H9 (cell line): ENCODE results near the gene PCDHGB4. TPM values are rescaled to one million over a fixed set of nuclear protein-coding genes. Genes with fewer than 3 reads are reported as not detected.

Experiments used
- DNase-seq: peaks from one replicate; pipeline ENCODE4 v3.0.0-alpha.2; 2017
- H2AFZ ChIP-seq: one replicate; pipeline ENCODE4 v1.6.1; 2013; ENCODE audit warnings: mild to moderate bottlenecking, low read length, control low read depth, moderate library complexity
- H2AK5ac ChIP-seq: 2 replicates; pipeline ENCODE4 v1.6.1; 2013; ENCODE audit warnings: low read length, control low read depth, mixed read lengths; ENCODE audit not compliant: insufficient read length
- H2BK120ac ChIP-seq: one replicate; pipeline ENCODE4 v1.6.1; 2013; ENCODE audit warnings: low read depth, mild to moderate bottlenecking, low read length, control low read depth, inconsistent platforms; ENCODE audit not compliant: poor library complexity, severe bottlenecking
- H2BK12ac ChIP-seq: 2 replicates; pipeline ENCODE4 v1.6.1; 2013; ENCODE audit warnings: low read length, control low read depth, mixed read lengths, low read depth; ENCODE audit not compliant: insufficient read length
- H2BK15ac ChIP-seq: 2 replicates; pipeline ENCODE4 v1.6.1; 2013; ENCODE audit warnings: low read depth, low read length, control low read depth
- H2BK20ac ChIP-seq: one replicate; pipeline ENCODE4 v1.6.1; 2013; ENCODE audit warnings: low read depth, mild to moderate bottlenecking, low read length, control low read depth, inconsistent platforms; ENCODE audit not compliant: poor library complexity, severe bottlenecking
- H2BK5ac ChIP-seq: 2 replicates; pipeline ENCODE4 v1.6.1; 2013; ENCODE audit warnings: low read length, control low read depth, mixed read lengths; ENCODE audit not compliant: insufficient read length
- H3K14ac ChIP-seq: 2 replicates; pipeline ENCODE4 v1.6.1; 2013; ENCODE audit warnings: low read length, control low read depth; ENCODE audit not compliant: insufficient read depth
- H3K18ac ChIP-seq: 2 replicates; pipeline ENCODE4 v1.6.1; 2013; ENCODE audit warnings: low read depth, mild to moderate bottlenecking, mixed read lengths, low read length, control low read depth; ENCODE audit not compliant: insufficient read length
- H3K23ac ChIP-seq: 2 replicates; pipeline ENCODE4 v1.6.1; 2013; ENCODE audit warnings: low read length, control low read depth, mixed read lengths, low read depth; ENCODE audit not compliant: insufficient read length
- H3K23me2 ChIP-seq: 2 replicates; pipeline ENCODE4 v1.6.1; 2013; ENCODE audit warnings: low read depth, mild to moderate bottlenecking, mixed read lengths, low read length, control low read depth; ENCODE audit not compliant: insufficient read length, poor library complexity, severe bottlenecking
- H3K27ac ChIP-seq: 2 replicates; pipeline ENCODE4 v1.5.1; 2013; ENCODE audit warnings: low read length, control low read depth, mixed read lengths, low read depth; ENCODE audit not compliant: insufficient read length
- H3K27me3 ChIP-seq: 2 replicates; pipeline ENCODE4 v1.6.1; 2013; ENCODE audit warnings: low read length, control low read depth, inconsistent platforms; ENCODE audit not compliant: insufficient read depth
- H3K4ac ChIP-seq: 2 replicates; pipeline ENCODE4 v1.6.1; 2013; ENCODE audit warnings: low read depth, mild to moderate bottlenecking, control low read depth, inconsistent platforms, low read length, moderate library complexity
- H3K4me1 ChIP-seq: 2 replicates; pipeline ENCODE4 v1.6.1; 2013; ENCODE audit warnings: low read length, control low read depth, inconsistent platforms; ENCODE audit not compliant: insufficient read depth
- H3K4me2 ChIP-seq: 2 replicates; pipeline ENCODE4 v1.6.1; 2013; ENCODE audit warnings: low read length, control low read depth, mixed read lengths; ENCODE audit not compliant: insufficient read length, insufficient read depth
- H3K56ac ChIP-seq: 2 replicates; pipeline ENCODE4 v1.6.1; 2013; ENCODE audit warnings: low read depth, mild to moderate bottlenecking, mixed read lengths, low read length, control low read depth; ENCODE audit not compliant: insufficient read length
- H3K79me1 ChIP-seq: 2 replicates; pipeline ENCODE4 v1.6.1; 2013; ENCODE audit warnings: low read depth, mild to moderate bottlenecking, moderate library complexity, low read length, control low read depth, inconsistent platforms; ENCODE audit not compliant: insufficient read depth, poor library complexity, severe bottlenecking
- H3K79me2 ChIP-seq: 2 replicates; pipeline ENCODE4 v1.6.1; 2013; ENCODE audit warnings: low read length, control low read depth, inconsistent platforms; ENCODE audit not compliant: insufficient read depth
- H3K9ac ChIP-seq: 2 replicates; pipeline ENCODE4 v1.6.1; 2013; ENCODE audit warnings: low read length, control low read depth, mixed read lengths; ENCODE audit not compliant: insufficient read length; ENCODE audit errors: extremely low read depth
- H3K9me3 ChIP-seq: one replicate; pipeline ENCODE4 v1.6.1; 2013; ENCODE audit warnings: low read depth, low read length, inconsistent platforms; ENCODE audit not compliant: control insufficient read depth
- H3T11ph ChIP-seq: one replicate; pipeline ENCODE4 v1.6.1; 2013; ENCODE audit warnings: mild to moderate bottlenecking, low read length, control low read depth, inconsistent platforms
- H4K20me1 ChIP-seq: one replicate; pipeline ENCODE4 v1.6.1; 2013; ENCODE audit not compliant: control insufficient read depth, insufficient read length, insufficient read depth
- H4K5ac ChIP-seq: 2 replicates; pipeline ENCODE4 v1.6.1; 2013; ENCODE audit warnings: low read depth, mild to moderate bottlenecking, mixed read lengths, low read length, control low read depth; ENCODE audit not compliant: insufficient read length
- H4K8ac ChIP-seq: replicated peaks from 2 replicates; pipeline ENCODE4 v1.6.1; 2013; ENCODE audit warnings: low read length, control low read depth, mixed read lengths, low read depth; ENCODE audit not compliant: insufficient read length
- H4K91ac ChIP-seq: 2 replicates; pipeline ENCODE4 v1.6.1; 2013; ENCODE audit warnings: low read depth, mild to moderate bottlenecking, moderate library complexity, mixed read lengths, low read length, control low read depth; ENCODE audit not compliant: insufficient read length
- H3K27ac Mint-ChIP-seq, 3 experiments: 2 replicates in 2 of 3; 3 replicates in 1 of 3; pipeline ENCODE4 v1.8.0; 2020 to 2021; ENCODE audit warnings: mixed read lengths in 3 of 3, mild to moderate bottlenecking in 1 of 3, moderate library complexity in 1 of 3
- H3K27me3 Mint-ChIP-seq: 2 replicates; pipeline ENCODE4 v1.8.0; 2021; ENCODE audit warnings: low read depth, mild to moderate bottlenecking, moderate library complexity, mixed read lengths
- H3K36me3 Mint-ChIP-seq, 3 experiments: 2 replicates in 2 of 3; 3 replicates in 1 of 3; pipeline ENCODE4 v1.8.0; 2020 to 2021; ENCODE audit warnings: low read depth in 3 of 3, mixed read lengths in 3 of 3; ENCODE audit not compliant: insufficient read depth in 1 of 3
- H3K4me1 Mint-ChIP-seq, 2 experiments: 2 replicates each; pipeline ENCODE4 v1.8.0; 2020; ENCODE audit warnings: mixed read lengths in 2 of 2
- H3K4me3 Mint-ChIP-seq, 2 experiments: 2 replicates in 1 of 2; 3 replicates in 1 of 2; pipeline ENCODE4 v1.8.0; 2020 to 2021; ENCODE audit warnings: mild to moderate bottlenecking in 2 of 2, mixed read lengths in 2 of 2, moderate library complexity in 1 of 2
- H3K9me3 Mint-ChIP-seq, 2 experiments: 2 replicates in 1 of 2; 3 replicates in 1 of 2; pipeline ENCODE4 v1.8.0; 2020; ENCODE audit warnings: mild to moderate bottlenecking in 2 of 2, mixed read lengths in 2 of 2, moderate library complexity in 1 of 2
- whole genome bisulfite sequencing: extraction: QIAGEN DNeasy Blood & Tissue Kit; methylation state at CpG from one replicate; pipeline ENCODE4 v1.1.7; 2013; ENCODE audit warnings: missing lambda C conversion rate, low lambda C conversion rate, mixed read lengths; ENCODE audit not compliant: insufficient read length; ENCODE audit errors: extremely low coverage; 5-methylcytosine and 5-hydroxymethylcytosine counted together
- total RNA-seq: library from RNA; stranded (reverse); gene quantifications from 2 replicates; pipeline ENCODE4 v1.2.1, GENCODE V29; 2021
- TF ChIP-seq, protein P1 (sequence below): fragments of 200-600 bp; sonication (generic); conservative IDR thresholded peaks from 3 replicates; pipeline ENCODE4 v1.8.0; 2021; ENCODE audit warnings: antibody characterized with exemption, mild to moderate bottlenecking

PCDHGB4 gene
- total RNA-seq, 1 experiment from 2014 or later: 4.2 TPM

DNA sequence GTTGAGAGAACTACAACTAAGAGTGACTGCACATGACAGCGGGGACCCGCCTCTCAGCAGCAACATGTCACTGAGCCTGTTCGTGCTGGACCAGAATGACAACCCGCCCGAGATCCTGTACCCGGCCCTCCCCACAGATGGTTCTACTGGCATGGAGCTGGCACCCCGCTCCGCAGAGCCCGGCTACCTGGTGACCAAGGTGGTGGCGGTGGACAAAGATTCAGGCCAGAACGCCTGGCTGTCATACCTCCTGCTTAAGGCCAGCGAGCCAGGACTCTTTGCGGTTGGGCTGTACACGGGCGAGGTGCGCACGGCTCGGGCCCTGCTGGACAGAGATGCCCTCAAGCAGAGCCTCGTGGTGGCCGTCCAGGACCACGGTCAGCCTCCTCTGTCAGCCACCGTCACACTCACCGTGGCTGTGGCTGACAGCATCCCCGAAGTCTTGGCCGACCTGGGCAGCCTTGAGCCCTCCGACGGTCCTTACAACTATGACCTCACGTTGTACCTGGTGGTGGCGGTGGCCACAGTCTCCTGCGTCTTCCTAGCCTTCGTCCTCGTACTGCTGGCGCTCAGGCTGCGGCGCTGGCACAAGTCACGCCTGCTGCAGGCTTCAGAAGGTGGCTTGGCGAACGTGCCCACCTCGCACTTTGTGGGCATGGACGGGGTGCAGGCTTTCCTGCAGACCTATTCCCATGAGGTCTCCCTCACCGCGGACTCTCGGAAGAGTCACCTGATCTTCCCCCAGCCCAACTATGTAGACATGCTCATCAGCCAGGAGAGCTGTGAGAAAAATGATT, 2.8 kb upstream of the PCDHGB4 start:
- no peak overlapping the region for H3K9ac ChIP-seq
- no peak for DNase-seq
- no peak overlapping the region for H3K56ac ChIP-seq
- H4K5ac ChIP-seq: no peak overlapping the region
- Mint-ChIP-seq H3K27me3 (peaks cover 12% of the 10 kb centered on the region; the same call in 1 of the 2 replicates), H3K36me3 (peaks cover 16 to 51% (median 34%) of the 10 kb centered on the region in 3 experiments), H3K27ac (no peak overlapping the region), H3K4me1 (no peaks in the 10 kb centered on the region), H3K4me3 (no peak overlapping the region), H3K9me3 (peaks cover 71 to 76% of the 10 kb centered on the region in 2 experiments)
- no peak overlapping the region for H3K23ac ChIP-seq
- no peak overlapping the region for H3T11ph ChIP-seq
- no CpG with 5 or more reads among the region's 43 CpGs for WGBS
- H3K4ac ChIP-seq: no peak overlapping the region
- no peaks in the 10 kb centered on the region for H4K20me1 ChIP-seq
- peaks cover 38% of the 10 kb centered on the region for H3K9me3 ChIP-seq
- H2BK120ac ChIP-seq: no peak overlapping the region
- H3K23me2 ChIP-seq: no peaks in the 10 kb centered on the region
- H2BK5ac ChIP-seq: no peak overlapping the region
- H2BK20ac ChIP-seq: no peak overlapping the region
- H3K27me3 ChIP-seq: no peaks in the 10 kb centered on the region
- H2AFZ ChIP-seq: no peak overlapping the region
- no peaks in the 10 kb centered on the region for H3K79me1 ChIP-seq
- no peak overlapping the region for H3K18ac ChIP-seq
- 0 out of 2 replicates have a peak, but pooled peaks cover 2% of the 10 kb centered on the region for H3K4me1 ChIP-seq
- H2AK5ac ChIP-seq: no peak overlapping the region
- H3K14ac ChIP-seq: no peak overlapping the region
- no peak overlapping the region for H2BK12ac ChIP-seq
- no peaks in the 10 kb centered on the region for H3K79me2 ChIP-seq
- H2BK15ac ChIP-seq: no peak overlapping the region
- no peak overlapping the region for H3K4me2 ChIP-seq
- H4K8ac ChIP-seq: no peak overlapping the region
- H4K91ac ChIP-seq: no peak overlapping the region
- TF ChIP-seq, protein P1, sequence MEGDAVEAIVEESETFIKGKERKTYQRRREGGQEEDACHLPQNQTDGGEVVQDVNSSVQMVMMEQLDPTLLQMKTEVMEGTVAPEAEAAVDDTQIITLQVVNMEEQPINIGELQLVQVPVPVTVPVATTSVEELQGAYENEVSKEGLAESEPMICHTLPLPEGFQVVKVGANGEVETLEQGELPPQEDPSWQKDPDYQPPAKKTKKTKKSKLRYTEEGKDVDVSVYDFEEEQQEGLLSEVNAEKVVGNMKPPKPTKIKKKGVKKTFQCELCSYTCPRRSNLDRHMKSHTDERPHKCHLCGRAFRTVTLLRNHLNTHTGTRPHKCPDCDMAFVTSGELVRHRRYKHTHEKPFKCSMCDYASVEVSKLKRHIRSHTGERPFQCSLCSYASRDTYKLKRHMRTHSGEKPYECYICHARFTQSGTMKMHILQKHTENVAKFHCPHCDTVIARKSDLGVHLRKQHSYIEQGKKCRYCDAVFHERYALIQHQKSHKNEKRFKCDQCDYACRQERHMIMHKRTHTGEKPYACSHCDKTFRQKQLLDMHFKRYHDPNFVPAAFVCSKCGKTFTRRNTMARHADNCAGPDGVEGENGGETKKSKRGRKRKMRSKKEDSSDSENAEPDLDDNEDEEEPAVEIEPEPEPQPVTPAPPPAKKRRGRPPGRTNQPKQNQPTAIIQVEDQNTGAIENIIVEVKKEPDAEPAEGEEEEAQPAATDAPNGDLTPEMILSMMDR: no peak
- H3K27ac ChIP-seq: no peak overlapping the region
